Left lung (tissue), 10 donors: Measurements from ENCODE around the gene CDK14. TPM values are rescaled to one million over a fixed set of nuclear protein-coding genes. Genes with fewer than 3 reads are reported as not detected.

Experiments used
- ATAC-seq: fragments of 200-7000 bp; cut with Tn5 transposase; one replicate; pipeline ENCODE4 v1.9.1; 2020; ENCODE audit warnings: moderate library complexity
- DNase-seq, 4 donors: peaks; one replicate each; pipeline ENCODE4 v3.0.0-alpha.2; 2013 to 2020
- H3K27ac ChIP-seq, 2 donors: fragments of 200-600 bp; sonication (generic) in 1 of 2; one replicate each; pipeline versions ENCODE4 v1.5.0 to v1.8.0; 2020 to 2021
- H3K27me3 ChIP-seq, 2 donors: fragments of 200-600 bp; sonication (generic) in 1 of 2; one replicate each; pipeline versions ENCODE4 v1.5.0 to v1.8.0; 2020 to 2021
- H3K36me3 ChIP-seq, 2 donors: fragments of 200-600 bp; sonication (generic) in 1 of 2; one replicate each; pipeline versions ENCODE4 v1.5.0 to v1.8.0; 2020 to 2021
- H3K4me1 ChIP-seq, 2 donors: fragments of 200-600 bp; one replicate each; pipeline ENCODE4 v1.8.0; 2021
- H3K4me3 ChIP-seq, 2 donors: fragments of 200-600 bp; sonication (generic) in 1 of 2; one replicate each; pipeline versions ENCODE4 v1.5.0 to v1.8.0; 2020 to 2021; ENCODE audit warnings: mild to moderate bottlenecking in 1 of 2
- H3K9me3 ChIP-seq, 2 donors: fragments of 200-600 bp; sonication (generic) in 1 of 2; one replicate each; pipeline versions ENCODE4 v1.5.0 to v1.8.0; 2020 to 2021
- CTCF ChIP-seq, 2 donors: fragments of 200-600 bp; sonication (generic) in 1 of 2; IDR thresholded peaks; one replicate each; pipeline versions ENCODE4 v1.5.0 to v1.8.0; 2021; ENCODE audit warnings: antibody characterized with exemption in 2 of 2
- intact Hi-C, 2 donors: fragments of 100-400 bp; cut with DNase I; formaldehyde crosslinking; loops; one replicate each; pipeline versions ENCODE4 v1.11.2 to v1.14.2; 2022
- polyA plus RNA-seq, 6 donors: library from polyadenylated mRNA; unstranded; fragments of 120-200 nt; gene quantifications; one replicate each; pipeline ENCODE4 v1.2.1, GENCODE V29; 2013; ENCODE audit not compliant: insufficient read length in 6 of 6
- total RNA-seq, 2 donors: library from RNA; stranded (reverse); fragmentation: NEBNext Ultra II Directional; extraction: Animal tissue kit (Norgen Biotek cat#: 25700); gene quantifications; one replicate each; pipeline ENCODE4 v1.2.1, GENCODE V29; 2021
- donor health status: DM: no; HTN: yes; CAD: no.
- donor health status: DM: no; HTN: no; CAD: no.

CDK14 gene
- total and polyA plus RNA-seq, 8 donors: 24.1 to 45.1 (median 30.0) TPM

- ATAC-seq: no peak
- no peaks in the 10 kb centered on the region for H3K9me3 ChIP-seq
- H3K4me1 ChIP-seq: peaks cover 4 to 22% of the 10 kb centered on the region in 2 donors
- no peak for TF ChIP-seq CTCF (IDR thresholded peaks at IDR 0.05)
- no peaks in the 10 kb centered on the region for H3K27me3 ChIP-seq
- no peak overlapping the region for H3K27ac ChIP-seq
- no peaks in the 10 kb centered on the region for H3K36me3 ChIP-seq
- H3K4me3 ChIP-seq: no peak overlapping the region
- intact Hi-C loops: no loop called here
- DNase-seq: no peak
These were observed 8.9 kb downstream of the CDK14 start for GRCh38 chr7:90605055-90605454.

- H3K27ac ChIP-seq: peak overlapping the region in 1 of 2 donors; percentile 21
- no peaks in the 10 kb centered on the region for H3K36me3 ChIP-seq
- peaks cover 0 to 10% of the 10 kb centered on the region in 2 donors for H3K4me1 ChIP-seq
- H3K4me3 ChIP-seq: no peak overlapping the region
- intact Hi-C loops: no loop called here
- peak; percentile 99 for ATAC-seq
- no peaks in the 10 kb centered on the region for H3K9me3 ChIP-seq
- no peak for TF ChIP-seq CTCF (IDR thresholded peaks at IDR 0.05)
- DNase-seq: no peak
- no peaks in the 10 kb centered on the region for H3K27me3 ChIP-seq
These were observed 11.1 kb downstream of the CDK14 start for GRCh38 chr7:90607196-90607595.

- ATAC-seq (no peak), DNase-seq (no peak)
- Histone ChIP-seq H3K9me3 (no peaks in the 10 kb centered on the region), H3K36me3 (no peaks in the 10 kb centered on the region), H3K27ac (no peak overlapping the region), H3K4me3 (no peak overlapping the region), H3K27me3 (no peaks in the 10 kb centered on the region), H3K4me1 (peaks cover 0 to 23% of the 10 kb centered on the region in 2 donors)
- intact Hi-C loops: no loop called here
- no peak for TF ChIP-seq CTCF (IDR thresholded peaks at IDR 0.05)
These were observed 14.0 kb downstream of the CDK14 start for GRCh38 chr7:90610105-90610504.

- H3K27ac ChIP-seq: no peak overlapping the region
- no peak for TF ChIP-seq CTCF (IDR thresholded peaks at IDR 0.05)
- H3K27me3 ChIP-seq: no peaks in the 10 kb centered on the region
- no peak for ATAC-seq
- no peak for DNase-seq
- intact Hi-C loops: no loop called here
- peaks cover 0 to 23% of the 10 kb centered on the region in 2 donors for H3K4me1 ChIP-seq
- H3K4me3 ChIP-seq: no peak overlapping the region
- no peaks in the 10 kb centered on the region for H3K9me3 ChIP-seq
- H3K36me3 ChIP-seq: no peaks in the 10 kb centered on the region
These were observed 15.0 kb downstream of the CDK14 start for GRCh38 chr7:90611115-90611514.

GRCh38 chr7:90613088-90613498, 17.0 kb downstream of the CDK14 start:
- H3K4me3 ChIP-seq: no peak overlapping the region
- H3K27ac ChIP-seq: peak overlapping the region in 1 of 2 donors; percentile 45
- H3K4me1 ChIP-seq: peaks cover 0 to 18% of the 10 kb centered on the region in 2 donors
- peak; percentile 71 for ATAC-seq
- H3K9me3 ChIP-seq: no peaks in the 10 kb centered on the region
- TF ChIP-seq CTCF (IDR thresholded peaks at IDR 0.05): no peak
- no peaks in the 10 kb centered on the region for H3K36me3 ChIP-seq
- intact Hi-C loops: no loop called here
- no peaks in the 10 kb centered on the region for H3K27me3 ChIP-seq
- no peak for DNase-seq
